Left renal pelvis (tissue), 4 donors: Measurements from ENCODE around the gene VEGFB. TPM values are rescaled to one million over a fixed set of nuclear protein-coding genes. Genes with fewer than 3 reads are reported as not detected.
"Not testable (repeated sequence)": the region's sequence is repeated elsewhere in the genome, so short reads cannot be mapped to it uniquely, and the experiment has no call there.

Source experiments
- DNase-seq, 4 donors: peaks; one replicate each; pipeline ENCODE4 v3.0.0-alpha.2; 2013; ENCODE audit warnings: low read depth in 4 of 4, low spot score in 3 of 4
- polyA plus RNA-seq, 4 donors: library from polyadenylated mRNA; unstranded; fragments of 120-200 nt; gene quantifications; one replicate each; pipeline ENCODE4 v1.2.1, GENCODE V29; 2013; ENCODE audit not compliant: insufficient read length in 4 of 4

VEGFB gene
- polyA plus RNA-seq, 4 donors = 82.6 to 115 (median 99.9) TPM

DNA sequence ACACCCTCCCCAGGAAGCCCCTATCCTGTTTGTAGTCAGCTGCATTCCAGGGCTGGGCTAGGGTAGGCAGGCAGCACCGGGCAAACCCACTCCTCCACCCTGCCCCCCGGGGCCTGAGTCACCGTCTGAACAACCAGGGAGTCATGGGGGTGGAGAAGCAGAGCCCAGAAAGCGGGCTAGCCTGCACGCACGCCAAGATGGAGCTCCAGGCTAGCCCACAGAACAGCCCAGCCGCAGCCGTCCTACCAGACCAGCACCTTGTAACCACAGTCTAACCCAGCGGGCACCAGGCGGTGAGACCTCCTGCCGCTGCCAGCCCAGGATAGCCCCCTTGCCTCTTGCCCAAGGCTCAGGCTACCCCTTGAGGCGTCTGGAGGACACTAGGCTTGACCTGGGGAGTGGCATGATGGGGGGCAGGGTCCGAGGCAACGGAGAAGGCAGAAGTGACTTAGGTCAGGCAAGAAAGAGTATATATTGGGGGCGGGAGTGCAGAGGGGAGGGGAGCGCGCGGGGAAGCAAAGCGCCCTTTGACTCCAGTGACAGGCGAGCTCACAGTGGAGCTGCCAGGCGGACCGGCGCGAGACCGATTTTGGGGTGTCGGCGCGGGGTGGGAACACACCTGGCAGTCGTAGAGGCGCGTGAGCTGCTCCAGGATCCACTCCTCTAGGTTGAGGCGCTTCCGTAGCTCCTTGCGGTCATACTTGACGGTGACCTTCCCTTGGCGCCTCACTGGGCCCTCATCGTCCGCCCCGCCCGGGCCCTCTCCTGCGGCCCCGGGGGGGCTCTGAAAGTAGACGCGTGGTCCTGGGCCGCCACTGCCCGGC is 11.6 kb downstream of the VEGFB start:
- DNase-seq = no peak

- not testable (repeated sequence) for DNase-seq
Measured at GRCh38 chr11:64246621-64246870, 12.2 kb downstream of the VEGFB start.

GRCh38 chr11:64246871-64247728 is 12.7 kb downstream of the VEGFB start, which contains the start of gene PPP1R14B:
Gene PPP1R14B, minus strand, starts transcription at chr11:64246943. Its CDS starts 270 bp downstream, at chr11:64246673.
- DNase-seq = no peak

- no peak for DNase-seq
Measured at GRCh38 chr11:64247729-64248531, 13.5 kb downstream of the VEGFB start.

- DNase-seq = no peak
Measured at GRCh38 chr11:64248578-64248977, 14.2 kb downstream of the VEGFB start.

DNA sequence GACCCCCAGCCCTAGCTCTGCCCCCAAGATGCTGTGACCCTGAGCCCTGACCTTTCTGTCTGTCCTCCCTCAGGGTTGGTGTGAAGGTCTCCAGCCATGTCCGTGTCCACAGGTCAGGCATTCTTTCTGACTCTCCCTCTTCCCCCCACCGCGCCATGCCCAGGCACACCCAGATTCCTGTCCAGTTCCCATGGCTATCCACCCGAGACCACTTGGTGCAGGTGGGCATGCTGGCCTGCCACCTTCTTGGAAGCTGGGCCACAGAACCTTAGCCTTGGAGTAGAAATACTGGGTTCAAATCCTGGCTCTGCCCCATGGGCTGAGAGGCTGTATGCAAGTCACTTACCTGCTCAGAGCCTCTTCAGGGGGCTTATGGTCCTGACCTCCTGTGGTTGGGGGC is 14.7 kb downstream of the VEGFB start:
- no peak for DNase-seq

DNA sequence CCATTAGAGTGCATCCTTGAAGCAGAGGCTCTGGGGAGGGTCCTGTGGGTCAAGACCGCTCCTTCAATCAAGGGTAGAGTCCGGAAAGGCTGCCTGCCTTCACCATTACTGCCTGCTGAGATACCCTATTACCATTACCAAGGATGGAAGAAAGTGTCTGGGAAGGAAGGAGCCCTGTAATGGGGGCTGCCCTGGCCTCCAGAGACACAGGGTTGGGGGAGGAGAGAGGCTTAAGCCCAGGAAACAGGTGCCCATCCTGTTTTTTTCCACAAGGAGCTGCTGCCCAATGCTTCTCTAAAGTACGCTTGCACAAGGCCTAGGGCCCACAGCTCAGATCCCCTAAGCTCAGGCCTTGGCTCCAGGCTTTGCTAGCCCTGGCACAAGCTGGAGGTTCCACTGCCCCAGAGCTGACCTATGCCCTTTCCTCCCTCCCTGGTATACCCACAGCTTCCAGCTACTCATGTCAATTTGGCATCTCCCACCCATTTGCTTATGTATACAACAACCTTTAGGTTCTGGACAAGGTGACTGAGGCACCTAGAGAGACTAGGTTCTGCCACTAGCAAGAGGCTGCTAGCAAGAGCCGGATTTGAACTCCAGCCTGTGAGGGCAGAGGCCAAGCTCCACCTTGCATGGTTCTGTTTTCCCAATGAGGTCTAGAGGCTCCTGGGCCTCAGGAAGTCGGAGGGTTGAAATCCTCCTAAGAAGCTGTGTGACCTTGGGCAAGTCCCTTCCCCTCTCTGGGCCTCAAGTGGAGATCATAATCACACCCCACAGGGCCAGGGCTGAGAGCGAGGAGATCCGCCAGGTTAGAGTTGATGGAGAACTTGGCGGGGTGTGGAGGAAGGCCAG is 15.4 kb downstream of the VEGFB start:
- DNase-seq = no peak

- no peak for DNase-seq
Measured at GRCh38 chr11:64250415-64251015, 16.1 kb downstream of the VEGFB start.

DNA sequence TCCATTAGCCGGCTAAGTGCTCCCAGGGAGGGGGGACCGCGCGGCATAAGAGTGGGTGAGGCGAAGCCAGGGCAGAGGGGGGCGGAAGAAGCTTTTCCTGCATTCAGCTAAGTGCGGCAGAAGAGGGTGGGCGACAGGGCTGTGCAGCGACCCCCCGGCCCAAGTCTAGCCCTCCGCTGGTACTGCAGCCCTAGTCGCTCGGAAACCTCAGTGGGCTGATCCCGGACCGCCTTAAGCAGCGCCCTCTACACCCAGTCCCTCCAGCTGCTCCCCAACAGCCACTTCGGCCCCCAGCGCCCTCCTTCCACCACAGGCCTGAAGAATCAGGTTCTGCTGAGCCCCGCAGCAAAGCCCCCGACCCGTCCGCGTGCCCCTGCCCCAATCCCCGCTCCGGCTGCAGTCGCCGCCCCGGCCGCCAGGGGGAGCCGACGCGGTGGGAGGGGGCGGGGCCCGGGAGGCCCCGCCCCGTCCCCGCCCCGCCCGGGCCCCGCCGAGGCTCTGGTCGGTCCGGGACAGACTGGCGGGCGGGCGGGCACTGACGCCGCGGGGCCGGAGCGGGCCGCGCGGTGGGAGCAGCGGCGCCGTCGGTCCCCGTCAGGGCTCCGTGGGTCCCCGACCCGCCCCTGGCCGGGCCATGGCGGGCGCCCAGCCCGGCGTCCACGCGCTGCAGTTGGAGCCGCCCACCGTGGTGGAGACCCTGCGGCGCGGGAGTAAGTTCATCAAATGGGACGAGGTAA is 16.8 kb downstream of the VEGFB start, which contains the start of gene PLCB3:
PLCB3 (plus strand) TSS at position 515 of the 737 bp plus-strand sequence; CDS start at position 635, 120 bp downstream.
- DNase-seq = no peak

DNA sequence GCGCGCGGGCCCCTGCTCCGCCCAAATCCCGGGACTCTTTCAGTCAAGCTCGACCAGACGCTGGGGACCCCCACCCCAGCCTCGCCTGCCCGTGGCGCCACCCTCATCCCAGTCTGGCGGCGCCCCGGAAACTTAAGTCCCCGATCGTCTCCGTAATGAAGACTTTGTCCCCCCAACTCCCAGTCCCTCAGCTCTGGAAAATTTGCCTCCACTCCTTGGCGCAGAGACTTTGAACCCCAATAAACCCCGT is 17.3 kb downstream of the VEGFB start:
- DNase-seq = no peak

DNA sequence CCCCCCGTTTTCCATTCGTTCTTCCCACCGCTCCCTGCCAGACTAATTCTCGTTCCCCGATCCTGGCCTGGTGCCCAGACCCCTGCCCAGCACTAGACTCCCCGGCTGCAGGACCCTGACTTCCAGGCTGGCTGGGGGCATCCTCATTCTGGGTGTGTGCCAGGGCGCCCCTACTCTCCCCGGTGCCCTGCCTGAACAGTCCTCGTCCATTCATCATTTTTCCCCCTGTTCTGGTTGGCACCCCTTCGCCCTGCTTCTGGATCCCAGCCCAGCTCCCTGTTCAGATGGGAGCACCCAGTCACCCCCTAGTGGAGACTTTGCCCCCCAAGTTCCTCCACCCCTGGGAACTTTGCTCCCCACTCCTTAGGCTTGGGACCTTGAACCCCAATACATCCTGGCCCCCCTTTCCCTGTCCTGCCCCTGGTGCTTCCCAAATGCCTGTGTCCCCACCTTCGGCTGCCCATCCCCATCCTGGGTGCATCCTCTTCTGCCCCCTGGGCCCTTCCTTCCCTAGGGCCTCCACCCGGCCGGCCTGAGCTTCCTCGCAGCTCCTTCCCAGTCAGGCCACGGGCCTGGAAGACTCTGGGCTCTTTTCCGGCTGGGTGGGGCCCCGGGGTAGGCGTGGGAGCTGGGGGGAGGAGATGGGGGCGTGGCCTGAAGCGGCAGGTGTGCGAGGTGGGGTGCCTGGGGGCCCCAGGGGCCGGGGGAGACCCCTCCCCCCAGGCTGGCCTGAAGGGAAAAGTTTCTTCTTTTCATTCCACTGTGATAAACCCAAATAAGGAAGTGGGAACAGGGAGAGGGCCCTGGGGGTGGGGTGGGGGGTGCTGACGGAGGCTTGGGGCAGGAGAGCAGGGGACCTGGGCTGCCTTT is 17.9 kb downstream of the VEGFB start:
- DNase-seq = no peak

GRCh38 chr11:64253043-64253442 is 18.7 kb downstream of the VEGFB start:
- DNase-seq = no peak

GRCh38 chr11:64253481-64253880 is 19.1 kb downstream of the VEGFB start:
- DNase-seq = no peak

DNA sequence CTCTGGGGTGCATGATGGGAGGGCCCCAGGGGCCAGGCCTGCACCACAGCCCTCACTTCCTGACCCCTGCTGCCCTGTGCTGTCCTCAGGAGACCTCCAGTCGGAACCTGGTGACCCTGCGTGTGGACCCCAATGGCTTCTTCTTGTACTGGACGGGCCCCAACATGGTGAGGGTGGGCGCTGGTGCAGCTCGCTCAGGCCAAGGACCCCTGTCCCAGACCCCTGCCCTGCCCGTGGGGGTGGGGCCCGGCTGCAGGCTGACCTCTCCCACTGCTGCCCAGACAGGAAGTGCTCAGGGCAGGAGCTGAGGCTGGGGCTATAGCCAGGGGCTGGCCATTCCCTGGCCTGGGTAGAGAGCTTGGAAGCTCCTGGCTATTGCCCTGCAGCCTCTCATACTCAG is 19.9 kb downstream of the VEGFB start:
- DNase-seq = no peak

- DNase-seq = no peak
Measured at GRCh38 chr11:64255135-64256128, 21.0 kb downstream of the VEGFB start.

DNA sequence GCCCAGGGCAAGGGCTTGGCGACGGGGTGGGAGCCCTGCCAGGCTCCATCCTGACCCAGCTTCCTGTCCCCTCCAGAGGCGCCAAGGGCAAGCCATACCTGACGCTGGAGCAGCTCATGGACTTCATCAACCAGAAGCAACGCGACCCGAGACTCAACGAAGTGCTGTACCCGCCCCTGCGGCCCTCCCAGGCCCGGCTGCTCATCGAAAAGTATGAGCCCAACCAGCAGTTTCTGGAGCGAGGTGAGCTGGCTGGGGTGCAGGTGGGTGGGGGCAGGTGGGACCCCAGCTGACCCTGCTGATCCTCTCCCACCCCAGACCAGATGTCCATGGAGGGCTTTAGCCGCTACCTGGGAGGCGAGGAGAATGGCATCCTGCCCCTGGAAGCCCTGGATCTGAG is 21.9 kb downstream of the VEGFB start:
- DNase-seq = no peak

GRCh38 chr11:64258356-64258755 is 24.0 kb downstream of the VEGFB start:
- no peak for DNase-seq
